ENCODE measurements around the gene GRB10. TPM values are rescaled to one million over a fixed set of nuclear protein-coding genes. Genes with fewer than 3 reads are reported as not detected.

The GRB10 gene
- total RNA-seq, 1 experiment from 2014 or later = 24.7 TPM

GRCh38 chr7:50621206-50621605, 161.5 kb downstream of the GRB10 start:
- no peak for DNase-seq (ENCODE audit: extremely low read depth, low read depth)

DNA sequence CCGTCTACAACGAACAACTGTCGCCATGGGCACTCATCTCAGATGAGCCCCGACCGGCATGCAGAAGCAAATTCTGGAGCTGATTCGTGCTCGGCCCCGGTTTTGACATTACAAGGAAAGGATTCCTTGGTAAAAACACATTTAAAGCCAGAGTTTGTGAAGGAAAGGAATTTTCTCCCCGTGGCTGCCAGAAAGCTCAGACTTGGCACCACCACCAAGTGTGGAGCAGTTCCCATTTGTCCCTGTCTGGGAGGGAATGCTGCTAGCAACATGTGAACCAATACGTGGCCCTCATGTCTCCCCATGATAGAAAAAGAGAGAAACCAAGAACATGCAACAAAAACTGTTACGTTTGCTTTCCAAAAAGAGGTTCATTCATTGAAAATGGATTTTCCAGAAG, 162.3 kb downstream of the GRB10 start:
- DNase-seq (ENCODE audit: extremely low read depth, low read depth) = no peak

DNA sequence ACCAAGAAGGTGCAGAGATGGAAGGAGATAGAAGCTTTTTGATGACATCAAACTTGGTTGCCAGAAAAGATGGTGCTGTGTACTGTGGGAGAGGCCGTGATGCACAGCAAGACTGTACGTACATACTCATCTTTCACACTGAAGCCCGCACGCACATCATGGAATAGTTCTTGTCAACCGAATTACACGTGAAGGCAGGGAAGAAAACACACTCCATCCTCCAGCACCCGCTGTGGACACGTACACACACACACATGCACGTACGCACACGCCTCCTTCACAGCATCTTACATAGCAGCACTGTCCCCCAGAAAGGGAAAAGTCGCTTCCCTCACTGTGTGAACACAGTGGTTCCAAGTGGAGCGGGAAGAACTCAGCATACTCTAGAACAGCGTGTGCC, 163.0 kb downstream of the GRB10 start:
- DNase-seq (ENCODE audit: extremely low read depth, low read depth) = no peak

- no peak for DNase-seq (ENCODE audit: extremely low read depth, low read depth)
These were observed 164.4 kb downstream of the GRB10 start for GRCh38 chr7:50618281-50618680.

DNA sequence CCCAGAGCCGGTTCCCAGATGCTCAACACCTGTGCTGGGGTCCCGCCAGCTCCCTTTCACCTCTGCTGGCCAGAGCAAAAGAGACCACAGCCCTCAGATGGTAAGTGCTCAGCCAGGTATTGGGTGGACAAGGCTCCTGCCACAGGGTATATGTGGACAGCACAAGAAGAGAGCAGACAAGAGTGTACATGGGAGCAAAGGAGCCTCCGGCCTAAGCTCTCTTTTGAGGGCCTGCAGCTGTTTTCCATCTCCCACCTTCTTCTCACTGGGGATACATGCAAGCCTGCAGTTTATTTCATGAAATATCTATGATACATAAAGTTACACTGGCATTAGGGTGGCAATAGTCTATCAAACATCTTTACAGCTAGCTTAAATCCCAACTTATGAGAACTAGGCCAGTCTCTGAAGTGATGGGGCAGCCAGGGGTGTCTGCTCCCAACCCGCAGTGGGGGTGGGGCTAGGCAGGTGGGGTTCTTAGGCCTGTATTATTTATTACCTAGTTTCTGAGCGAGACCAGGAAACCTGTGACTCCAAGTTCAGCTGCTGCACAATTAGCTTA, 167.1 kb downstream of the GRB10 start:
- DNase-seq (ENCODE audit: extremely low read depth, low read depth) = no peak

DNA sequence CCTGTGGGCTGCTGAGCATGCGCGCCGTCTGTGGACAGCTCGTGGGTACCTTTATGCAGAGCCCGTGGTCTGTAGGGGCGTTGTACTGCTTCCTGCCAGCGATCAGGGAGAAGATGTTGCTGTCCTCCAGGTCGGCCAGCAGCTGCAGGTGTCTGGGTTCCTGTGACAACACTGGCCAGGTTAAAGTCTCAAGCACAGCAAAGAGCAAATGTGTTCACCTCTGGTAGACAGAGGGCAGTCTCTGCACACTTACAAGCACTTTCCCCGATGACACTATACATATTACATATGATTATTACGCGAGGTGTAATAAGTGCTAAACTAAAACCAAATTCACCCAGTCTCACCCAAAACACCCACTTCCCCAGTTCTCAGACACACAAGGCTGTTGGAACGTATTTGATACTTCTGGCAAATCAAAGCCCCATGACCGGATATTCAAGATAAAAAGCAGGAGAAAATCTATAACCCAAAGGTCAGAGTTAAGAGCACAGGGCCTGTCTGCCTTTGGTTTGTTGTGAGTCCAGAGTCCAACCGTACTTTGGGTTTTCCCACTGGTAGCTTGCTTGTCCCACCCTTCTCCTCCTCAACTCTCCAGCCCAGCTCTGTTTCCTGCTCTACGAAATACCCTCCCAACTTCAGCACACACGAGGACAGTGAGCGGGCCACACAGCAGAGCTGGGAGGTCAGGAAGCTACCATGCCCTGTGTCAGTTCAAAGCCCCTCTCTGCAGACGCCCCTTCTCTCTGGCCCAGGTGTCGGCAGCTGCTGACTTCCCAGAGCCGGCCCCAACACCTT, 167.8 kb downstream of the GRB10 start:
- DNase-seq (ENCODE audit: extremely low read depth, low read depth) = no peak

- no peak for DNase-seq (ENCODE audit: extremely low read depth, low read depth)
These were observed 169.2 kb downstream of the GRB10 start for GRCh38 chr7:50613473-50613872.

DNA sequence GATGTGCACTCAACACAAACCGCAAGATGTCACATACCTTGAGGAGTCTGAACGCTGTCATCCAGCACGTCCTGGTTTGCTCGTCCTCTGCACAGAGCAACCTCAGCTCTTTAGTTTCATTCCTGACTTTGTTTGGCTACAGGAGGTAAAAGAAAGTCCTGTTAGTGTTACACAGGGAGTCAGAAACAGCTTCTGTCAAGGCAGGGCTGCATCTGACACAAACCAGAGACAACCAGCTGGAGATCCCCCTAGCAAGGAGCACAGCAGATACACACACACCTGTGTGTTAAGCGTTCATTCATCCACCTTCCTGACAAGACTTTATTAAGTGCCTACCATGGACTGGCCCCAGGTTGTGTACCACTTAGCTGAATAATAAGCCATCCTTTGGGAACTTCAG, 170.0 kb downstream of the GRB10 start:
- DNase-seq (ENCODE audit: extremely low read depth, low read depth) = no peak

DNA sequence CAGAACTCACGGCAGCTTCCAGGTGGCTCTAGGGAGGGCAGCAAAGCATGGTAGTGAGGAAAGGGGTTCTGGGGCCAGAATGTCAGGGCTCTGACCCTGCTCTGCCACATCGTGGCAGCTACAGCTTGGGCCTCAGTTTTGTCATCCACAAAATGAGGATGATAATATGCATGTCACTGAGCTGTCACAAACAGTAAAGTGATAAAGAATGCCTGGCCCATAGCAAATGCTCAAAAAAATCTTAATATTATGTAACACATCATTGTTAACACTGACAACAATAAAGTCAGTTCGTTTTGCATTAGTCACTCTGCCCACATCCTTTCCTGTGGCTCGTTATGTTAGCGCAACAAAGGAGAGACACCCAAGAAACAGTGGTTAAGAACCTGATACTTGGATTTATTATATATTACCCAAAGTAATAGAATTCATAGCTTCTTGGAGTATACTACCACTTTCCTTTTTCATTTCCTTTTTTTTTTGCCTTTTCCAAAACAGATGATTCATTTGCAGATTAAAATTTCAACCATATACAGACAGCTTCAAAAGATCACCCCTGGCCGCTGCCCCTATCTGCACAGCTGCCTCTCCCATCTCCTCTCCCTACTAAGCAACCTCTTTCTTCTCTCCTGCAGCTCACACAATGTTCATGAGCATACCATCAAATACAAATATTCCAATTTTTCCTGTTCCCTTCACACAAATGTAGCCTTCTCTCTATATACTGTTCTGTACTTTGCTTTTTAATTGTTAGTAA, 172.0 kb downstream of the GRB10 start:
- no peak for DNase-seq (ENCODE audit: extremely low read depth, low read depth)

DNA sequence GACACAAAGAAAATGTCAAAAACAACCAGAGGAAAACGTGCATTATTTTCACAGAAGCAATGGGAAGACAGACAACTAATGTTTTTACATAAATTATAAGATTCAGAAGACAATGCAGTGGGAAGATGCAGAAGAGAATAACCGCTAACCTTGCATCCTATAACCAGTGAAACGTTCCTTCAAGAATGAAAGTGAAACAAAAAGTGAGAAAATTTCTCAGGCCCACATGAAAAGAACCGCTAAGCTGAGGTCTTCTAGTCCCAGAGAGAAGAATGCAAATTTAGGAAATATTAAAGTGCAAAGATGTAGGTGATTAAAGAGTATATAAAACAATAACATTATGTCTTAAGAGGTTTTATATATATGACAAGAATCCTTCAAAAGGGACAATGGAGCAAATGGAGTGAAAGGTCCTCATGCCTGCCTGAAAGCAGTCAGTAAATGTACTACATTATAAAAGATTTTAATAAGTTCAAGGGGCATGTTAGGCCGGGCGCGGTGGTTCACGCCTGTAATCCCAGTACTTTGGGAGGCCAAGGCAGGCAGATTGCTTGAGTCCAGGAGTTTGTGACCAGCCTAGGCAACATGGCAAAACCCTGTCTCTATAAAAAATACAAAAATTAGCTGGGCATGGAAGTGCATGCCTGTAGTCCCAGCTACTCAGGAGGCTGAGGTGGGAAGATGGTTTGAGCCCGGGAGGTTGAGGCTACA, 174.3 kb downstream of the GRB10 start:
- no peak for DNase-seq (ENCODE audit: extremely low read depth, low read depth)

DNA sequence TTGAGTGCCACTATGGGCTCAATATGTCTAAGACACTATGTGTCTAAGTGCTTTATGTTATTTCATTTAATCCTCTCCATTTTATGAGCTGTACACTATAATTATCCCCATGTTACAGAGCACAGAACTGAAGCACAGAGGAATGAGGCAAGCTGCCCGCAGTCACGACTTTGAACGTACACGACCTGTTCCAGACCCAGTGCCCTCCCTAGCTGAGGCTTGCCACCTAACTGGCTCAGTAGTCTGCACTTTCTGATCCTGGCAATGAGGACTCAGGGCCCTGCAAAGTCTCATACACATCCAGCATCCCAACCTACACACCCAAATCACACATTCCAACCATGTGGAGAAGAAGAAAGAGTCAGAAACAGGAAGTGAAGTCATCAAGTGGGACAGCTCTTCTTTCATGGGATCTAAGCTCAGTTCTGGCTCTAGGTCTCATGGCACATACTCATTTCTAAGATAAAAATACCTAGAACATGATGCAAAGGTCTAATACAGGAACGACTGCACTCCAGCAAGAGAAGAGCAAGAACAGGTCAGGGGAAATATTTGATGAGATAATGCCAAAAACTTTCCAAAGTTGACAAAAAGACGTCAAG, 175.1 kb downstream of the GRB10 start:
- no peak for DNase-seq (ENCODE audit: extremely low read depth, low read depth)

DNA sequence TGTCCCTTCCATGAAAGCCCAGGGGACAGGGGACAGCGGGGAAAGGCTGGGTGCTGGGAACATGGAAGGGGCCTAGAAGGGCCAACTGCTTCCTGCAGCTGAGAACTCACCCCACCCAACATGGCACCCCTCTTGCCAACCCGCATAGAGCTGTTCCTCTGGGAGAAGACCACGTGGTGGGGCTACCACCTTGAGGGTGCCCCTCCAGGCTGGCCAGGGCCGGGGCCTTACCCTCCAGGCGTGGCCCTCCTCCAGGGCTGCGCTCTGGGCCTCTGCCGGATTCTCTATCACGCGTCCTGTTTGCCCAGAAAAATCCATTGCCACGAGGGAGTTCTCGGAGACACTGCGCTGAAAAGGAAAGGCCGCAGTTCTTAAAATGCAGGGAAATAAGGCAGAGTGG, 177.6 kb downstream of the GRB10 start:
- no peak for DNase-seq (ENCODE audit: extremely low read depth, low read depth)

DNA sequence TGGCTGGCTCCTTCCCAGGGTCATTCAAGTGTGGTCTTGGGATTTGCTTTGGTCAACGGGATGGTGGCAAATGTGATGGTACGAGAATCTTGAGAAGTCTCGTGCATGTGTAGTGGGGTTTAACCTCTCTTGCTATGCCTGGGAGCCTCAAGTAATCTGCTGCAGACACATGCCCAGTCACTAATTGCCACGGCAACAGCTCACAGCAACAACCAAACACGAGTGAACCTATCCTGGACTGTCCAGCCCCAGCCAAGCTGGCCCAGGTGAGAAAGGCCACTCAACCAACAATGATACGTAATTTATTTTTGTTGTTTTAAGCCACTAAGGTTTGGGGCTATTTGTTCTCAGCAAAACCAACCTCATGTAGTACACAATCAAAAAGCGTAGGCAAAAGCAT, 179.4 kb downstream of the GRB10 start:
- no peak for DNase-seq (ENCODE audit: extremely low read depth, low read depth)

DNA sequence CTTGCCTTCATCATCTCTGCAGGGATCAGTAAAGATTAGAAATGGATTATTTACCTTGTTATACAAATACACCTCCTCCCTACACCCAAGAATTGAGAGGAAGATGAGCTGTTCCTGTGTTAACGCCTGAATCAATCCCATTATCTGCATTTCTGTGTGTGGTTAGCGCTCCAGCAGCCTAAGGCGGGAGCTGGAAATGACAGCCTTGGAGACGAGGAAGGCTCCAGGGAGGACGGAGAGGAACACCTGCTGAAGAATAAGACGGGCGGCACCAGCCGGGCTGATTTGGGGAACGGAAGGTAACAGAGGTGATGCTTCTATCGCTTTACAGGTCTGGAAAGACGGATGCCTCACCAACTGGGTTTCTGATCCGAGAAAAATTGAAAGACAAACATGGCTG, 183.3 kb downstream of the GRB10 start:
- DNase-seq (ENCODE audit: extremely low read depth, low read depth) = no peak

DNA sequence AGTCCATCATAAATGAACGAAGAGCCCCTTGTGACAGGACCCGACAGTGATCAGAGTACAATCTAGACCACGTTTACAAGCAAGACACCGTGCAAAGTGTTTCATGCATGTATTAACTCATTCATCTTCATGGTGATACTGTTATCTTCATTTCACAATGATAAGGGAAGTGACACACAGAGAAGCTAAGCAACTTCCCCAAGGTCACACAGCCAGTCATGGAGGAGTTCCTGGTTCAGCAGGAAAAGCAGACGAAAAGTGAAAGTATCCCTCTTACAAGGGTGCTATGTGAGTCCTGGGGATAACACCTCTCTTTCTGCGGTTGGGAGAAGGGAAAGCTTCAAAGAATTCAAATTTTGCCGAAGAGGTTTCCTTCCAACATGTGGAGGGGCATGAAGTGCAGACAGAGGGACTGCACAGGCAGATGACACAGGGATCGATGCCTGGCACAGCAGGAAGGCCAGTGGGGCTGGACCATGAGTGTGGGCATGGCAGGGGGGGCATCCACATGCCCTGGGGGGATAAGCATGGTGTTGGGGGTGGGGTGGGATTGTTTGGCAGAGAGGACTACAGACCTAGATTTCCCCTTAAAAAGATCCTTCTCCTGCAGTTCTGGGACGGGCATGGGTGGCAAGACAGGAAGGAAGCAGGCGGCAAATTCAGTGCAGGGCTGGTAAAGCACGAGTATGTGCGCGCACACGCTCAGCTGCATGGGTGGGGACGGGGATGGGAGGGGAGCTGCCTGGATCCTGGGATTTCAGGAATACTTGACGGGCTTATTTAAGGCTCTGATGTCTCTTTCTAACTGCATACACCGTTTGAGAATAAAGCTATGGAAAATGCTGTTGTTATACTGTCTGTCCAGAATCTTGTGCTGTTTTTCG, 184.0 kb downstream of the GRB10 start:
- no peak for DNase-seq (ENCODE audit: extremely low read depth, low read depth)

DNA sequence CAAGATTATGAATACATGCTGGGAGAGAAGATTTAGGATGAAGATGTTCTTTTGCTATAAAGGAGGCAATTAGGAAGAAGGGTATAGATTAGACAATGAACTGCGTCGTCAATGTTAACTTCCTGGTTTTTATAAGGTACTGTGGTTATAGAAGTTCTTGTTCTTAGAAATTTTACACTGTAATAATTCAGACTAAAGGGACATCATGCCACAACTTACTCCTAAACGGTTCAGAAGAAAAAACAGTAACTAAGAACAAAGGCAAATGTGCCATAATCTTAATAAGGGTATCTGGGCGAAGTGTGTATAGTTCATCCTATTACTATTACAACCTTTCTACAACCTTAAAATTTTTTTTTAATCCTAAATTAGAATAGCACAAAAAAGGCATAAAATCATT, 186.2 kb downstream of the GRB10 start:
- no peak for DNase-seq (ENCODE audit: extremely low read depth, low read depth)

- DNase-seq (ENCODE audit: extremely low read depth, low read depth) = no peak
These were observed 187.1 kb downstream of the GRB10 start for GRCh38 chr7:50595491-50596102.

DNA sequence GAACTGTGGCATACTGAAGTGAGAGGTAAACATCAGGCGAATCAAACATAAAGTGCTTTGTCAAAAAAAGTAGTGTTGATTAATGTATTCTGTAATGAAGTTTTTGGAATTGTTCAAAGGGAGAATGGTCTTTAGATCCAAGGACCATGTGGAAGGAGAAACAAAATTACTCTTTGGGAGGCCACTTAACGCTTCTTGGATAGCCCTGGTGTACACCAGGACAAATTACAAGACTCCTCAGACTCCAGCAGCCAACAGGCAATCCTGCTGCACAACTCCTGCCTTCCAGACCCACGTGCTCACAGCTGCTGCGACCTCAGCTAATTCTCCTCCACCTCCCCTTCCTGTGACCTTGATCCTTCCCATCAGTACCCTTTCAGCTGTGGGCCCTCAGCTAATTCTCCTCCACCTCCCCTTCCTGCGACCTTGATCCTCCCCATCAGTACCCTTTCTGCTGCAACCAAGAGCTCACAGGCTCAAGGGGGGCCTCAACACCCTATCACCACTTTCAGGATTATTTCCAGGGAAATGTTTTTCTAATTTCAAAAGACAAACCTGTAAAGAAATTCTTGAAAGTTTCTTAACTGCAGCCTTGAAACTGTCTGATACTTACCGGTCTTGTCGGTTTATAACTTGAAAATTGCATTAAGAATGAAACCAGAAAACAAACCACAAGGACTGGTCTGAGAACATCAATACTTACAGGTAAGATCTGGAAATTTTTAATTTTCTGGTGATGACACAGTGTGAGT, 187.8 kb downstream of the GRB10 start:
- DNase-seq (ENCODE audit: extremely low read depth, low read depth) = no peak

GRCh38 chr7:50594136-50594535, 188.6 kb downstream of the GRB10 start:
- DNase-seq (ENCODE audit: extremely low read depth, low read depth) = no peak
